ENCODE data around the gene GCM1.

- TF ChIP-seq CTCF (IDR thresholded peaks at IDR 0.05) (no peak), POLR2A (IDR thresholded peaks at IDR 0.05) (no peak)
Observed at GRCh38 chr6:53178837-53179432, 30.3 kb upstream of the GCM1 start.

All from adrenal gland (tissue), 5 donors.